Caco-2 (cell line): Measurements from ENCODE around the gene SVIL. TPM values are rescaled to one million over a fixed set of nuclear protein-coding genes. Genes with fewer than 3 reads are reported as not detected.

Experiments
- BruUV-seq: library from RNA; stranded (reverse); fragments of 400-500 nt; replicated peaks from 2 replicates; lab custom pipeline; 2021; lab: Mats Ljungman, UMichigan
- CTCF ChIA-PET: fragments of 300-600 bp; sonication (Branson Sonifier 250); formaldehyde crosslinking; loops from one replicate; lab custom pipeline; 2022; ENCODE audit warnings: antibody characterized with exemption; lab: Charles Lee
- POLR2A ChIA-PET: fragments of 300-600 bp; sonication (Branson Sonifier 250); formaldehyde crosslinking; loops from one replicate; lab custom pipeline; 2022; ENCODE audit warnings: antibody characterized with exemption; lab: Charles Lee
- DNase-seq, 2 experiments: peaks; one replicate each; pipeline versions ENCODE4 v3.0.0 to v3.0.0-alpha.2; 2020 to 2022
- H3K27me3 ChIP-seq: replicated peaks from 2 replicates; pipeline ENCODE4 v1.6.0; 2011; ENCODE audit warnings: low read length; ENCODE audit not compliant: control insufficient read depth, insufficient read depth
- H3K36me3 ChIP-seq: 2 replicates; pipeline ENCODE4 v1.5.1; 2011; ENCODE audit warnings: low read length; ENCODE audit not compliant: control insufficient read depth, insufficient read depth
- H3K4me1 ChIP-seq: fragments of 250-450 bp; sonication (Bioruptor Pico); 2 replicates; pipeline ENCODE4 v1.5.1; 2020; ENCODE audit warnings: mild to moderate bottlenecking
- H3K4me3 ChIP-seq: 2 replicates; pipeline ENCODE4 v1.5.1; 2011; ENCODE audit warnings: low read depth, mild to moderate bottlenecking, control low read depth, low read length
- H3K9me3 ChIP-seq: fragments of 250-450 bp; sonication (Bioruptor Pico); 2 replicates; pipeline ENCODE4 v1.5.1; 2020; ENCODE audit warnings: mild to moderate bottlenecking, moderate library complexity
- H3K27ac Mint-ChIP-seq: one replicate; pipeline ENCODE4 v1.8.0; 2022; ENCODE audit warnings: mixed read lengths; ENCODE audit not compliant: unreplicated experiment
- H3K27me3 Mint-ChIP-seq: one replicate; pipeline ENCODE4 v1.8.0; 2022; ENCODE audit warnings: mixed read lengths; ENCODE audit not compliant: insufficient read depth, unreplicated experiment
- H3K36me3 Mint-ChIP-seq: one replicate; pipeline ENCODE4 v1.8.0; 2022; ENCODE audit warnings: mild to moderate bottlenecking, mixed read lengths; ENCODE audit not compliant: insufficient read depth, unreplicated experiment
- H3K4me1 Mint-ChIP-seq: one replicate; pipeline ENCODE4 v1.8.0; 2022; ENCODE audit warnings: low read depth, mixed read lengths; ENCODE audit not compliant: unreplicated experiment
- H3K4me3 Mint-ChIP-seq: one replicate; pipeline ENCODE4 v1.8.0; 2022; ENCODE audit warnings: mild to moderate bottlenecking, moderate library complexity, mixed read lengths; ENCODE audit not compliant: unreplicated experiment
- H3K9me3 Mint-ChIP-seq: one replicate; pipeline ENCODE4 v1.8.0; 2022; ENCODE audit warnings: mixed read lengths; ENCODE audit not compliant: unreplicated experiment
- CTCF ChIP-seq, 2 experiments: fragments of 200-600 bp in 1 of 2; IDR thresholded peaks; 1 replicate in 1 of 2; 2 replicates in 1 of 2; pipeline versions ENCODE4 v1.5.1 to v1.8.0; 2011 to 2022; ENCODE audit warnings: antibody characterized with exemption in 1 of 2, control low read depth in 1 of 2, inconsistent platforms in 1 of 2, low read depth in 1 of 2, low read length in 1 of 2, mild to moderate bottlenecking in 1 of 2, moderate library complexity in 1 of 2; ENCODE audit not compliant: insufficient read depth in 1 of 2, severe bottlenecking in 1 of 2, unreplicated experiment in 1 of 2
- intact Hi-C: fragments of 100-400 bp; cut with micrococcal nuclease; formaldehyde crosslinking; loops from one replicate; pipeline ENCODE4 v1.10.0; 2022; ENCODE audit not compliant: unreplicated experiment
- total RNA-seq: library from RNA; stranded (reverse); gene quantifications from 2 replicates; pipeline ENCODE4 v1.2.3, GENCODE V29; 2022

SVIL gene
- total RNA-seq, 1 experiment from 2014 or later = 54.4 TPM

- Histone ChIP-seq H3K4me1 (peaks cover 31% of the 10 kb centered on the region), H3K36me3 (0 out of 2 replicates have a peak, but pooled peaks cover 3% of the 10 kb centered on the region), H3K9me3 (no peaks in the 10 kb centered on the region), H3K4me3 (no peak overlapping the region), H3K27me3 (no peaks in the 10 kb centered on the region)
- Mint-ChIP-seq H3K4me1 (peaks cover 17% of the 10 kb centered on the region), H3K27me3 (no peaks in the 10 kb centered on the region), H3K9me3 (no peaks in the 10 kb centered on the region), H3K4me3 (no peak overlapping the region), H3K36me3 (peaks cover 37% of the 10 kb centered on the region), H3K27ac (no peak overlapping the region)
- DNase-seq = no peak
- ChIA-PET POLR2A (no interaction called here), CTCF (interaction anchor here (1.0 kb wide), 1 partner anchor 15 kb away, joined by 3 read pairs; no protein-coding TSS in a partner anchor)
- no TSS peak for BruUV-seq
- intact Hi-C loops = no loop called here
- TF ChIP-seq CTCF (IDR thresholded peaks at IDR 0.05; ENCODE audit: insufficient read depth in 1 of 2, low read depth in 1 of 2, low read length in 1 of 2, severe bottlenecking in 1 of 2, unreplicated experiment in 1 of 2) = no peak
Observed at GRCh38 chr10:29532256-29532878, 102.4 kb downstream of the SVIL start.

GRCh38 chr10:29530112-29530976 lies 104.4 kb downstream of the SVIL start:
- peaks cover 15% of the 10 kb centered on the region for H3K4me1 ChIP-seq
- H3K9me3 ChIP-seq = no peaks in the 10 kb centered on the region
- CTCF ChIA-PET = interaction anchor here (1.4 kb wide), 1 partner anchor 13 kb away, joined by 5 read pairs; no protein-coding TSS in a partner anchor
- H3K36me3 ChIP-seq = 0 out of 2 replicates have a peak, but pooled peaks cover 3% of the 10 kb centered on the region
- H3K27ac Mint-ChIP-seq = no peak overlapping the region
- H3K36me3 Mint-ChIP-seq = peaks cover 43% of the 10 kb centered on the region
- peaks cover 7% of the 10 kb centered on the region for H3K4me1 Mint-ChIP-seq
- DNase-seq = no peak
- TF ChIP-seq CTCF (IDR thresholded peaks at IDR 0.05; ENCODE audit: insufficient read depth in 1 of 2, low read depth in 1 of 2, low read length in 1 of 2, severe bottlenecking in 1 of 2, unreplicated experiment in 1 of 2) = peak; percentile 27 to 30
- H3K9me3 Mint-ChIP-seq = no peaks in the 10 kb centered on the region
- no peaks in the 10 kb centered on the region for H3K27me3 ChIP-seq
- no TSS peak for BruUV-seq
- no peak overlapping the region for H3K4me3 ChIP-seq
- POLR2A ChIA-PET = no interaction called here
- no peak overlapping the region for H3K4me3 Mint-ChIP-seq
- intact Hi-C loops = no loop called here
- H3K27me3 Mint-ChIP-seq = no peaks in the 10 kb centered on the region

- DNase-seq = no peak
- peaks cover 3% of the 10 kb centered on the region for H3K4me1 ChIP-seq
- ChIA-PET CTCF (interaction anchor here (1.4 kb wide), 1 partner anchor 12 kb away, joined by 5 read pairs; no protein-coding TSS in a partner anchor), POLR2A (no interaction called here)
- intact Hi-C loops = no loop called here
- no TSS peak for BruUV-seq
- TF ChIP-seq CTCF (IDR thresholded peaks at IDR 0.05; ENCODE audit: insufficient read depth in 1 of 2, low read depth in 1 of 2, low read length in 1 of 2, severe bottlenecking in 1 of 2, unreplicated experiment in 1 of 2) = no peak
- no peak overlapping the region for H3K4me3 ChIP-seq
- peaks cover 48% of the 10 kb centered on the region for H3K36me3 Mint-ChIP-seq
- H3K9me3 Mint-ChIP-seq = no peaks in the 10 kb centered on the region
- H3K4me1 Mint-ChIP-seq = no peaks in the 10 kb centered on the region
- H3K4me3 Mint-ChIP-seq = no peak overlapping the region
- no peaks in the 10 kb centered on the region for H3K27me3 ChIP-seq
- no peak overlapping the region for H3K27ac Mint-ChIP-seq
- no peaks in the 10 kb centered on the region for H3K9me3 ChIP-seq
- H3K27me3 Mint-ChIP-seq = no peaks in the 10 kb centered on the region
- H3K36me3 ChIP-seq = 0 out of 2 replicates have a peak, but pooled peaks cover 6% of the 10 kb centered on the region
Observed at GRCh38 chr10:29529146-29529545, 105.6 kb downstream of the SVIL start.
